Glutamatergic neuron (in vitro differentiated cells): ENCODE data around the gene DNASE1. TPM values are rescaled to one million over a fixed set of nuclear protein-coding genes. Genes with fewer than 3 reads are reported as not detected.

Source experiments
- DNase-seq: peaks from one replicate; pipeline ENCODE4 v3.0.0; 2022
- H3K27ac Mint-ChIP-seq: one replicate; pipeline ENCODE4 v1.8.0; 2020; ENCODE audit warnings: mild to moderate bottlenecking, mixed read lengths, inconsistent platforms; ENCODE audit not compliant: unreplicated experiment
- H3K27me3 Mint-ChIP-seq: one replicate; pipeline ENCODE4 v1.8.0; 2020; ENCODE audit warnings: mild to moderate bottlenecking, moderate library complexity, mixed read lengths, inconsistent platforms; ENCODE audit not compliant: unreplicated experiment
- H3K36me3 Mint-ChIP-seq: one replicate; pipeline ENCODE4 v1.8.0; 2020; ENCODE audit warnings: mild to moderate bottlenecking, mixed read lengths, inconsistent platforms; ENCODE audit not compliant: unreplicated experiment
- H3K4me1 Mint-ChIP-seq: one replicate; pipeline ENCODE4 v1.8.0; 2020; ENCODE audit warnings: mild to moderate bottlenecking, low read depth, mixed read lengths, inconsistent platforms; ENCODE audit not compliant: unreplicated experiment
- H3K4me3 Mint-ChIP-seq: one replicate; pipeline ENCODE4 v1.8.0; 2020; ENCODE audit warnings: mild to moderate bottlenecking, mixed read lengths, inconsistent platforms; ENCODE audit not compliant: unreplicated experiment
- H3K9me3 Mint-ChIP-seq: one replicate; pipeline ENCODE4 v1.8.0; 2020; ENCODE audit warnings: mild to moderate bottlenecking, moderate library complexity, mixed read lengths, inconsistent platforms; ENCODE audit not compliant: unreplicated experiment
- total RNA-seq: library from RNA; stranded (reverse); fragmentation: NEBNext Ultra II Directional; extraction: Animal tissue kit (Norgen Biotek cat#: 25700); gene quantifications from one replicate; pipeline ENCODE4 v1.2.1, GENCODE V29; 2021; ENCODE audit not compliant: unreplicated experiment
- TF ChIP-seq, protein P1 (sequence below): fragments of 200-600 bp; sonication (generic); IDR thresholded peaks from one replicate; pipeline ENCODE4 v1.5.0; 2021; ENCODE audit not compliant: partially characterized antibody, unreplicated experiment

The DNASE1 gene
- total RNA-seq, 1 donor from 2014 or later: 34.3 TPM

DNA sequence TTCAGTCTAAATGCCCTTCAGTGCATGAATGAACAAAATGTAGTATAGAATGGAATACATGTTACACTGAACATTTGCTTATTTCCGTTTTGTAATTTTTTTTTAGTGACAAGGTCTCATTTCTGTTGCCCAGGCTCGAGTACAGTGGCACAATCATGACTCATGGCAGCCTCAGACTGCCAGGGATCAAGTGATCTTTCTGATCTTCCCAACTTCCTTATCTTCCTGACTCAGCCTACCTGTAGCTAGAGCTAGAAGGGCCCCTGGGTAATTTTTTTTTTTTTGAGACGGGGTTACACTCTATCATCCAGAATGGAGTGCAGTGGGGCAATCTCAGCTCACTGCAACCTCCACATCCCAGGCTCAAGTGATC lies 35.7 kb upstream of the DNASE1 start:
- H3K27me3 Mint-ChIP-seq: peaks cover 2% of the 10 kb centered on the region
- no peak overlapping the region for H3K27ac Mint-ChIP-seq
- TF ChIP-seq, protein P1, sequence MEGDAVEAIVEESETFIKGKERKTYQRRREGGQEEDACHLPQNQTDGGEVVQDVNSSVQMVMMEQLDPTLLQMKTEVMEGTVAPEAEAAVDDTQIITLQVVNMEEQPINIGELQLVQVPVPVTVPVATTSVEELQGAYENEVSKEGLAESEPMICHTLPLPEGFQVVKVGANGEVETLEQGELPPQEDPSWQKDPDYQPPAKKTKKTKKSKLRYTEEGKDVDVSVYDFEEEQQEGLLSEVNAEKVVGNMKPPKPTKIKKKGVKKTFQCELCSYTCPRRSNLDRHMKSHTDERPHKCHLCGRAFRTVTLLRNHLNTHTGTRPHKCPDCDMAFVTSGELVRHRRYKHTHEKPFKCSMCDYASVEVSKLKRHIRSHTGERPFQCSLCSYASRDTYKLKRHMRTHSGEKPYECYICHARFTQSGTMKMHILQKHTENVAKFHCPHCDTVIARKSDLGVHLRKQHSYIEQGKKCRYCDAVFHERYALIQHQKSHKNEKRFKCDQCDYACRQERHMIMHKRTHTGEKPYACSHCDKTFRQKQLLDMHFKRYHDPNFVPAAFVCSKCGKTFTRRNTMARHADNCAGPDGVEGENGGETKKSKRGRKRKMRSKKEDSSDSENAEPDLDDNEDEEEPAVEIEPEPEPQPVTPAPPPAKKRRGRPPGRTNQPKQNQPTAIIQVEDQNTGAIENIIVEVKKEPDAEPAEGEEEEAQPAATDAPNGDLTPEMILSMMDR: no peak
- no peak for DNase-seq
- no peaks in the 10 kb centered on the region for H3K9me3 Mint-ChIP-seq
- no peaks in the 10 kb centered on the region for H3K4me1 Mint-ChIP-seq
- no peak overlapping the region for H3K4me3 Mint-ChIP-seq
- H3K36me3 Mint-ChIP-seq: peaks cover 4% of the 10 kb centered on the region

DNA sequence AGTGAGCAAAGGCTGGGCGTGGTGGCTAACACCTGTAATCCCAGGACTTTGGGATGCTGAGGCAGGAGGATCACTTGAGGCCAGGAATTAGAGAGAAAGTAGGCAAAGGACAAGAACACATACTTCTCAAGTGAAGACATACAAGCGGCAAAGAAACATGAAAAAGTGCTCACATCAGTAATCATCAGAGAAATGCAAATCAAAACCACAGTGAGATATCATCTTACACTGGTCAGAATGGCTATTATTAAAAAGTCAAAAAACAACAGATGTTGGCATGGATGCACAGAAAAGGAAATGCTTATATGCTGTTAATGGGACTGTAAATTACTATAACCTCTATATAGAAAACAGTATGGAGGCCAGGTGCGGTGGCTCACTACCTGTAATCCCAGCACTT lies 30.8 kb upstream of the DNASE1 start:
- Mint-ChIP-seq H3K9me3 (no peaks in the 10 kb centered on the region), H3K27me3 (no peaks in the 10 kb centered on the region), H3K27ac (no peak overlapping the region), H3K36me3 (no peaks in the 10 kb centered on the region), H3K4me1 (no peaks in the 10 kb centered on the region), H3K4me3 (no peak overlapping the region)
- TF ChIP-seq, protein P1: no peak
- DNase-seq: no peak

DNA sequence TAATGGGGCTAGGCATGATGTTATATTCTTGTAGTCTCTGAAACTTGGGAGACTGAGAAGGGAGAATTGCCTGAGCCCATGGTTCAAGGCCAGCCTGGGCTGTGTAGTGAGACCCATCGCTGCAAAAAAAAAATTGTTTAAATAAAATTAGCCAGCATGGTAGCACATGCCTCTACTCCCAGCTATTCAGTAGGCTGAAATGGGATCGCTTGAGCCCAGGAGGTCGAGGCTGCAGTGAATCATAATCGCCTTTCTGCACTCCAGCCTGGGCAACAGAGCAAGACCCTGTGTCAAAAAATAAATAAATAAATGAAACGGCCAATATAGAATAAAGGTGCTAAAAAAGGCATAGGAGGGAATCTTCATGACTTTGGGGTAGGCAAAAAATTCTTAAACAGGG lies 29.2 kb upstream of the DNASE1 start:
- TF ChIP-seq, protein P1: no peak
- Mint-ChIP-seq H3K27me3 (no peaks in the 10 kb centered on the region), H3K4me1 (no peaks in the 10 kb centered on the region), H3K4me3 (no peak overlapping the region), H3K9me3 (no peaks in the 10 kb centered on the region), H3K36me3 (no peaks in the 10 kb centered on the region), H3K27ac (no peak overlapping the region)
- DNase-seq: no peak

DNA sequence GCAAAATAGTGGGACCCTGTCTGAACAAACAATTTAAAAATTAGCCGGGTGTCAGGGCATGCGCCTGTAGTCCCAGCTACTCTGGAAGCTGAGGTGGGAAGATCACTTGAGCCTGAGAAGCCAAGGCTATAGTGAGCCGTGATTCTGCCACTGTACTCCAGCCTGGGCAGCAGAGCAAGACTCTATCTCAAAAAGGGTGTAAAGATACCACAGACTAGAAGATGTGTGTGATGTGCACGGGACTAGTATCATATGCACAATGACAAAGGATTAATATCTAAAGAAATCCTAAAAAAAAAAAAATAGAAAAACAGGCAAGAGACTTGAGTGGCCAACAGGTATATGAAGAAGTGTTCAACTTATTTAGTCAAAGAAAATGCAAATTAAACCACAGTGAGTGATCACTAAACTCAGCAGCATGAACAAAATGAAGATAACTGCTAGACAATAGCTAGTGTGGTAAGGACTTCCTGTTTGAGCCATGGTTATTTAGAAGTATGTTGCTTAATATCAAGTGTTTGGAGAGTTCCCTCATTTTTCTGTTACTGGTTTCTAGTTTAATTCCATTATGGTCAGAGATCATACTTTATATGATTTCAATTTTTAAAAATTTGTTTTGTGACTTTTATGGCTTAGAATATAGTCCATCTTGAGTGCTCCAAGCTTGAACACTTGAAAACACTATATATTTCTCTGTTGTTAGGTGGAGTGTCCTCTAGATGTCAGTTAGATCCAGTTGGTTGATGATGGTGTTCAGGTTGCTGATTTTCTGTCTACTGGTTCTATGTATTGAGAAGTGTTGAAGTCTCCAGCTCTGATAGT lies 28.4 kb upstream of the DNASE1 start:
- Mint-ChIP-seq H3K9me3 (no peaks in the 10 kb centered on the region), H3K4me1 (no peaks in the 10 kb centered on the region), H3K27ac (no peak overlapping the region), H3K36me3 (no peaks in the 10 kb centered on the region), H3K27me3 (no peaks in the 10 kb centered on the region), H3K4me3 (no peak overlapping the region)
- DNase-seq: no peak
- TF ChIP-seq, protein P1: no peak

DNA sequence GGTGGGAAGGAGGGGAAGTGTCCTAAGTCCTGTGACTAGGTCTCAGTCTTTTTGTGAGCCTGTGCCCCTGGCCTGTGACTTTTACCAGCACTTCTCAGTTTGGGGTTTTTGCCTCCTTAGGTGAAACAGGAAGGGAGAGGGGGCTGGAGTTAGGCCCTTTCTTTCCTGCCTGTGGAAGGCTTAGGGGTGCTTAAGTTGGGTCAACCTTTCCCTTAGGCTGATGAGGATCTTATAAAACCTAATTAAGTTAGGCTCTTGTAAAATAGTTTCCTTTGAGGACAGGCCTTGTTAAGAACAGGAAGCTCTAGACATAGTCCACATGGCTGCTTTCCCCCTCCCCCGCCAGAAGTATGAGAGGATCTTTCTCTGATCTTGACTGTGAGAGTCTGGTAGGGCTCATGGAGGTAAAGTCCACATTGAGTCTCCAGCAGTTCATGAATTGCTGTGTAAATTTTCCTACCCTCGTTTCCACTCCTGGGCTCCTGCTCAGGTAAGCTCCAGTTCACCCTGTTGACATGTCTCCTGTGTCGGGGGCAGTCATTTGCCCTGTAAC lies 17.0 kb upstream of the DNASE1 start:
- Mint-ChIP-seq H3K4me3 (no peak overlapping the region), H3K4me1 (peaks cover 4% of the 10 kb centered on the region), H3K27ac (no peak overlapping the region), H3K9me3 (no peaks in the 10 kb centered on the region), H3K27me3 (peaks cover 2% of the 10 kb centered on the region), H3K36me3 (no peaks in the 10 kb centered on the region)
- TF ChIP-seq, protein P1: no peak
- DNase-seq: no peak
